ENCODE data around the gene GATD1.
A peak's percentile ranks its signal among the peaks of the same experiment; 100 is the strongest.

GATD1 gene, protein sequence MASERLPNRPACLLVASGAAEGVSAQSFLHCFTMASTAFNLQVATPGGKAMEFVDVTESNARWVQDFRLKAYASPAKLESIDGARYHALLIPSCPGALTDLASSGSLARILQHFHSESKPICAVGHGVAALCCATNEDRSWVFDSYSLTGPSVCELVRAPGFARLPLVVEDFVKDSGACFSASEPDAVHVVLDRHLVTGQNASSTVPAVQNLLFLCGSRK

GRCh38 chr11:777288-778255 lies at the start of gene GATD1:
Gene GATD1 (minus strand): TSS chr11:777487. CDS start chr11:777462, 25 bp downstream.
- DNase-seq (ENCODE audit: low read depth in 3 of 3, low spot score in 1 of 3) = peak; percentile 81 to 95 (median 88)

- no peak for DNase-seq (ENCODE audit: low read depth in 3 of 3, low spot score in 1 of 3)
Observed at GRCh38 chr11:826836-827145, 49.5 kb upstream of the GATD1 start.

- no peak for DNase-seq (ENCODE audit: low read depth in 3 of 3, low spot score in 1 of 3)
Observed at GRCh38 chr11:826227-826621, 48.9 kb upstream of the GATD1 start.

DNA sequence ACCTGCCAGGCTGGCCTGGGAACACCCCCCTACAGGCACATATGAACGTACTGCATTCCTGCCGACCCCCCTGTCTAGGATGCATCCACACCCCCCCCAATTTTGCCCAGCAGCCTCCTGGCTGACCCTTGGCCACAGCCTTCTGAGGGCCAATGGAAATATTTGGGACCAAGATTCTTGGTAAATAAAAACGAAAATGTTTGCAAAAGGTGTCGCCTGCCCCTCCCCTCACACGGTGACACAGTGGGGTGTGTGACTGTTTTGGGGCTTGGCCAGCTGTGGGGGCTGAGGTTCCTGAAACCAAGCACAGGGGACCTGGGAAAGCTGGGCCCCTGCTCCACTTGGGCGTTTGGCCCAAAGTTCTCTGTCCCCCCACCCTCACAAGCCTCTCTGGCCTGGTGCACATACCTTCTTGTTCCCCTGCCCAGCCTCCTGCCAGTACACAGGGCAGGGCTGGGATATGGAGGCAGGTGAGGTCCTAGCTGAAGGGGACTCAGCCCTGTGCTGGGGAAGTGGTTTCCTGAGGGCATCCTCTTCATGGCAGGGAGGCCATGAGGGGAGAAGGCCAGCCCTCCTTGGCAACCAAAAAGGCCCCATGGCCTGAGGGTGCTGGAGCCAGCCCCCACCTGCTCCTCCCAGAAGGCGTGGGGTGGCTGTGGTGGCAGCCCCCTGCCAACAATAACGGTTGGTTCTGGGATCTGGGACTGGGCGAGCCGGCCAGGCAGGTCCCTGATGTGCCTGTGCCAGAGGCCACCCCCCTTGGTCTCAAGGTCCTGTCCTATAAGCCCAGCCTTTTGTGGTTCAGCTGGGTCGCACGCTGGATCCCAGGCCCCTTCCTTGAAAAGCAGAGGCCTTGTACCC lies 48.3 kb upstream of the GATD1 start:
- DNase-seq (ENCODE audit: low read depth in 3 of 3, low spot score in 1 of 3) = no peak

DNA sequence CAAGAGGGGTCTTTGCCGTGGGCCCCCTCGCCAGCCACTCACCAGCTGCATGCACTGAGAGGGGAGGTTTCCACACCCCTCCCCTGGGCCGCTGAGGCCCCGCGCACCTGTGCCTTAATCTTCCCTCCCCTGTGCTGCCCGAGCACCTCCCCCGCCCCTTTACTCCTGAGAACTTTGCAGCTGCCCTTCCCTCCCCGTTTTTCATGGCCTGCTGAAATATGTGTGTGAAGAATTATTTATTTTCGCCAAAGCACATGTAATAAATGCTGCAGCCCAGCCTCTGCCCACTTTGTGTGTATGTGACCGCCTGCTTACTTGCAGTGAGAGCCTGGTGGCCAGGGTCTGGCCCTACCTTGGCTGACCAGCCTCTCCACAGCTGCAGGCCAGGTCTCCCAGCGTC lies 47.7 kb upstream of the GATD1 start:
- no peak for DNase-seq (ENCODE audit: low read depth in 3 of 3, low spot score in 1 of 3)

GRCh38 chr11:824292-824880 lies 47.1 kb upstream of the GATD1 start:
- DNase-seq (ENCODE audit: low read depth in 3 of 3, low spot score in 1 of 3) = no peak

DNA sequence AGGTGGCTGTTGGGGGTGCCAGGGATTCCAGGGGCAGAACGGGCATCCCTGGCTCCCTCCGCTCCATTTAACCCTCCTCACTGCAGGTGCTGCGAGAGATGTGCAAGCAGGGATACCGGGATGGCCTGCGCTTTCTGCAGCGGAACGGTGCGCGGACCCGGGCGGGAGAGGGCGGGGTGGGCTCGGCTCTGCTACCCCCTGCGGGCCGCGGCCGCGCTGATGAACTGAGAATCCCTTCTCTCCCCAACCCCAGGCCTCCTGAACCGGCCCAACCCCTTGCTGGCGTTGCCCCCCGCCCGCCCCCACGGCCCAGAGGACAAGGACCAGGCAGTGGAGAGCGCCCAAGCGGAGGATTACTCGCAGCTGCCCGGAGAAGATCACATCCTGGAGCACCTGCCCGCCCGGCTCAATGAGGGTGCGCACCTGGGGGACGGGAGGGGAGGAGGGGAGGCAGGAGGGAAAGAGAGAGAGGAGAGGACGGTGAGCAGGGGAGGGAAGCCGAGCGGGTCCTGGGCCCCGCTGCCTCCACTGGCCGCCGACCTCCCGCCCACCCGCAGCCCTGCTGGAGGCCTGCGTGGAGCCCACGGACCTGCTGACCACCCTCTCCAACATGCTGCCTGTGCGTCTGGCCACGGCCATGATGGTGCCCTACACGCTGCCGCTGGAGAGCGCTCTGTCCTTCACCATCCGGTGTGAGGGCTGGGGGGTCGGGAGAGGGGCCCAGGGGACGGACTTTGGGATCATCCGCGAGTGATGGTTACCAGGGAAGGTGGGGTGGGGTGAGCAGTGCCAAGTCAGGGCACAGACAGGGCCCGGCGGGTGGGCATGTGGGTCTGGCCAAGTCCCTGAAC lies 46.4 kb upstream of the GATD1 start:
- no peak for DNase-seq (ENCODE audit: low read depth in 3 of 3, low spot score in 1 of 3)

DNA sequence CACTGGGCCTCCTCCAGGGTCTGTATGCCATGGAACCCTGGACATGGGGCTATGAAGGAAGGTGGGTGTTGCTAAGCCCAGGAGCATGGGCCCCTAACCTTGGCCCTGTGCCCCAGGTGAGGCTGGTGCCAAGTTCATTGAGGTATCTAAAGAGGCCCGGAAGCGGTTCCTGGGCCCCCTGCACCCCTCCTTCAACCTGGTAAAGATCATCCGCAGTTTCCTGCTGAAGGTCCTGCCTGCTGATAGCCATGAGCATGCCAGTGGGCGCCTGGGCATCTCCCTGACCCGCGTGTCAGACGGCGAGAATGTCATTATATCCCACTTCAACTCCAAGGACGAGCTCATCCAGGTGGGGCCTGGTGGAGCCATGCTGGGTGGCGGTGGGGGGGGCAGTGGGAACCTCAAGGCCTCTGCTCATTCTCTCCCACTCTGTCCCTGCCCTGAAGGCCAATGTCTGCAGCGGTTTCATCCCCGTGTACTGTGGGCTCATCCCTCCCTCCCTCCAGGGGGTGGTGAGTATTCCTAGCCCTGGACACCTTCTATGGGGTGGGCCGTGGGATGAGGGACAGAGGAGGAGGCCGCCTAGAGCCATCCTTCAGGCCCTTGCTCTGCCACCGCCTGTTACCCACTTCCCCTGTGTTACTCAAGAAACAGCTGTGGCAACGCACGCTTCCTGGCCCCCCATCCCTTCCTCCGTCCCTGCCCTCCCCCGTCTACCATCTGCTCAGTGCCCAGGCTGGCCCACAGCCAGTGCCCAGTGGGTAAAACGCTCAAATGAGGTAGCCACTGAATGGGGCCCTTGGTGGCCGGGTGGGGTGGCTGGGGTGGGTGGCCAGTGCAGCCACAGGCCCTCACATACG lies 44.5 kb upstream of the GATD1 start:
- DNase-seq (ENCODE audit: low read depth in 3 of 3, low spot score in 1 of 3) = no peak

DNA sequence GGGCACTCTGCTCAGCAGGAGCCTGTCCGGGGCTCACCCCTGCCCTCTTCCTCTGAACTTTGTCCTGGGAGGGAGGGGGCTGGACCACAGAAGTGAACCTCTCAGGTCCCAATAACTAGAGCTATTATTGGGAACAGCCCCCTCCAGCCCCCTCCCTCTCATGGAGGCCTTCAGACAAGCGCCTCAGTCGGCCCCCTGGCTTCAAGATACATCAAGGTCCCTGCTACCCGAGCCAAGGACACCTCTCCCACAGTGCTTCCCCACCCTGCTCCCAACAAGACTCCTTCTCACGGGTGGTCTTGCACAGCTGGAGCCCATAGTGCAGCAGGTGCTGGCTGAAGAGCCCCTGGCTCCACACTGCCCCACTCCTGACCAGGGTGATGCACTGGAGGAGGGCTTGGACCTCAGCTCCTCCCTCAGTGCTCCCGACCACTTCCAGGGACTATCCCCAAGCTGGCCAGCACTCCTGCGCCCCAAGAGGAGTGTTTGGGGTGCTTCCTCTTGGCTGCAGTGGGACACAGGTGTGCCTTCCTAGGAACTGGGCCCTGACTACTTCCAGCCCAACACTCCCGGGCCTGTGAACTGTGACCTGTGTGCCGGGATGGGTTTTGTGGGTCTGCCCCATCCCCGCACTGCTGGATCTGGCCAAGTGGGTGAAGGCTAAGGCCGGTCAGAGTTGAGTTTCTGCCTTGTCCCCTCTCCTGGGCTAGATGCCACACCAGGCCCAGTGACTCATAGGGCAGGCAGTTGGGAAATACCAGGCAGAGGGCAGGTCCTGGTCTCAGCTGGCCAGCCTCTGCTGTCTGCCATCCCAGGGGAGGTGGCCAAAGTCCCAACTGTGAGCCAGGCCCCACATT lies 43.6 kb upstream of the GATD1 start:
- no peak for DNase-seq (ENCODE audit: low read depth in 3 of 3, low spot score in 1 of 3)

GRCh38 chr11:819943-820649 lies 42.8 kb upstream of the GATD1 start:
- DNase-seq (ENCODE audit: low read depth in 3 of 3, low spot score in 1 of 3) = peak; percentile 84 to 91 (median 85)

DNA sequence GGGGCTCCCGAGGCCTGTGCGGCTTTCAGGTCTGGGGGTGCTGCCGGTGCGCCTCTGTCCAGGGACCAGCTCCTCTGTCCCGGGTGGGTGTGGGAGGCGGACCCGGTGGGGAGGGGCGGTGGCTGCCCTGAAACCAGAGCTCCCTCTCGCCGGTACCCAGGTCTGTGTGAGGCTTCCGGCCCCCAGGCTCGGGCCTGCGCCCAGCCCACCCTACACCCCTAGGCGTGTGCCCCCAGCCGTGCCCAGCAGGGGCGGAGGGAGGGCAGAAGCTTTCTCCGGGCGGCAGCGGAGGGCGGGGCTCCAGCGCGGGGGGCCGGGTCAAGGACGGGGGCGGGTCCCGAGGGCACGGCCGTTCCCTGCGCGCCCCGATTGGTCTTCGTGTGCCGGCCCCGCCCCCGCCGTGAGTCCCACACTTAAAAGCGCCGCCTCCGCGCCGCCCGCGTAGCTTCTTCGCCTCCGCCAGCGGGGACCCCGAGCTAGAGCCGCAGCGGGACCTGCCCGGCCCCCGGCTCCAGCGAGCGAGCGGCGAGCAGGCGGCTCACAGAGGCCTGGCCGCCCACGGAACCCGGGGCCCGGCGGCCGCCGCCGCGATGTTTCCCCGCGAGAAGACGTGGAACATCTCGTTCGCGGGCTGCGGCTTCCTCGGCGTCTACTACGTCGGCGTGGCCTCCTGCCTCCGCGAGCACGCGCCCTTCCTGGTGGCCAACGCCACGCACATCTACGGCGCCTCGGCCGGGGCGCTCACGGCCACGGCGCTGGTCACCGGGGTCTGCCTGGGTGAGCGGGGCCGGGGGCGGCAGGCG lies 42.0 kb upstream of the GATD1 start:
- DNase-seq (ENCODE audit: low read depth in 3 of 3, low spot score in 1 of 3) = peak; percentile 81 to 90 (median 86)

- no peak for DNase-seq (ENCODE audit: low read depth in 3 of 3, low spot score in 1 of 3)
Observed at GRCh38 chr11:818396-819128, 41.3 kb upstream of the GATD1 start, which contains the start of gene PNPLA2. Gene PNPLA2 (plus strand): TSS chr11:818914. CDS start chr11:819719, 805 bp downstream.

DNA sequence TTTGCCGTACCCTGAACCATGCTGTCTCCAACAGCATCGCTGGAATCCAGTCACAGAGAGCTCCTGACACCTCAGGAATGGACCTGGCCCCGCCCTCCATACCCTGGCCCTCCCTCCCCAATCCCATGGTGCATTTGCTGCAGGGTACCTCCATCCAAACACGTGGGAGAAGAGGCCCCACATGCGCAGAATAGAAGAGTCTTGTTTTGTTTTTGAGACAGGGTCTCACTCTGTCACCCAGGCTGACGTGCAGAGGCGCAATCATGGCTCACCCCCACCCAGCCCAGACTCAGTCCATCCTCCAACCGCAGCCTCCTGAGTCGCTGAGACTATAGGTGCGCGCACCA lies 39.1 kb upstream of the GATD1 start:
- no peak for DNase-seq (ENCODE audit: low read depth in 3 of 3, low spot score in 1 of 3)

DNA sequence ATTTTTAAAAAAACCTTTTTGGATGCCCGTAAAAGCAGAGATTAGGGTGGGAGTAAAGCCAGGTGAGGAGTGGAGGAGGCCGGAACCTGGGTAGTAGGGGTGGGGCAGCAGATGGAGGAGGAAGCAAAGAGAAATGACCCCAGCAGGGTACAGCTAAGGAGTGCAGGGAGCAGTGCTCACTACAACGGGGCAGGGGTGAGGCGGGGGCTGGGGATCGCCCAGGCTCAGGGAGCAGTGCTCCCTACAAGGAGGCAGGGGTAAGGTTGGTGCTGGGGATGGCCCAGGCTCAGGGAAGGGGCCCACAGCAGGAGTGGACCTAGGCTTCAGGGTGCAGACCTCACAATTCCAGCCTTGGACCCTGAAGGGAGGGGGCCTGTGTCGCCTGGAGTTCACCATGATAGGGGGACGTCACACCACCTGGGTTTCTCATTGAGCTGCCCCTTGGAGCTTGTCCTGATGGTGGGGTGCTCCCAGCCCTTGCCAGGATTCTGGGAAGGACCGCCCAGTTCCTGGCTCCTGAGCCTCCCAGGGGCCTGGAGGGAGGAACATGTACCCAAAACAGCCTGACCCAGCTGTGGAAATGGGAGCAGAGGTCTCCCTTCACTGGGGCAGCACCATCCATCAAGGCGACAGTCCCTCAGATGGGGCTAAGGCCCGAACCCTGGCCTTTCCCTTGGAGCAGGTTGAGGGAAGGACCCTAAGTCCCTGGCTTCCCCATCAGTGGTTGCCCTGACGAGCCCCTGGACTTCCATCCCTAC lies 38.6 kb upstream of the GATD1 start:
- no peak for DNase-seq (ENCODE audit: low read depth in 3 of 3, low spot score in 1 of 3)

GRCh38 chr11:813456-814096 lies 36.3 kb upstream of the GATD1 start:
- DNase-seq (ENCODE audit: low read depth in 3 of 3, low spot score in 1 of 3) = no peak
